ENCODE results near the gene SMIM9. TPM values are rescaled to one million over a fixed set of nuclear protein-coding genes. Genes with fewer than 3 reads are reported as not detected.
A peak's percentile ranks its signal among the peaks of the same experiment; 100 is the strongest.

SMIM9 gene
- total and polyA plus RNA-seq, 9 of the 15 experiments (the other 6 are each of a cell fraction or from before 2014, with no cell fraction given): 0.08 TPM; not detected in 8

DNA sequence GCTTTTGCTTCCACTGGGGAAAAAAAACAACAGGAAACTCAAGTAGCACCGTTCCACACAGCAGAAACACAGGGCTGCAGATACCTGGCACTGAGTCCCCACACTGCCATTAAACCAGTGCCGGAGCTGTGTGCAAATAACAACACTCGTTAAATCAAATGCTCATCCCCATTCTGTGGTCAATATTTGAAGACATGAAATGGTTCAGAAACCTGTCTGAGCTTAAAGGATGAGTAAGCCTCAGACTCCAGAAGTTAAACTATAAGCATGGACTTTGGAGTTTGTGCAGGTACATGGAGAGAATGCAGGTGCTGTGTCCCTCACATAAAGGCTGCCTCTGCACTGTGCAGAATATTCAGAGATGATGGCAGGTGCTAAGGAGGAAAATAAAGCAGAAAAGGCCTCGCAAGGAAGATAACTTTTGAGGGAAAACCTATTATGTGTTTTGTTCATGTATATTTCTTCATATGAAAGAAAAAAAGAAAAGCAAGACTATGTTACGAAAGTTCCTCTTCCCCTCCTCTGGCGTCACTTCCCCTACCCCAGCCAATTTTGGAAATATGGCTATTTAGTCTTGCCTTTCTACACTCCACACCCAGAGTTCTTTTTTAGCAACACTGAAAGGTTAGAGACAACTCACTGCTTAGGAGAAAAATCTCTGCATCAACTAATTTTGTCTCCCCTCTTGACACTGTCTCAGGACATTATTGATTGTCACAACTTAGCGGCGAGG, 33.8 kb downstream of the SMIM9 start (continued):
- TF ChIP-seq SRSF1 (IDR thresholded peaks at IDR 0.05; ENCODE audit: low read depth, low read length) (no peak), ZNF165 (CRISPR knock-in tag; IDR thresholded peaks at IDR 0.05; ENCODE audit: borderline replicate concordance) (no peak), ZBTB1 (CRISPR knock-in tag; IDR thresholded peaks at IDR 0.05; ENCODE audit: borderline replicate concordance, low read depth) (no peak), SMAD3 (CRISPR knock-in tag; conservative IDR thresholded peaks at IDR 0.05) (no peak), ZNF830 (CRISPR knock-in tag; IDR thresholded peaks at IDR 0.05) (no peak)
- TF ChIP-seq, protein P1, sequence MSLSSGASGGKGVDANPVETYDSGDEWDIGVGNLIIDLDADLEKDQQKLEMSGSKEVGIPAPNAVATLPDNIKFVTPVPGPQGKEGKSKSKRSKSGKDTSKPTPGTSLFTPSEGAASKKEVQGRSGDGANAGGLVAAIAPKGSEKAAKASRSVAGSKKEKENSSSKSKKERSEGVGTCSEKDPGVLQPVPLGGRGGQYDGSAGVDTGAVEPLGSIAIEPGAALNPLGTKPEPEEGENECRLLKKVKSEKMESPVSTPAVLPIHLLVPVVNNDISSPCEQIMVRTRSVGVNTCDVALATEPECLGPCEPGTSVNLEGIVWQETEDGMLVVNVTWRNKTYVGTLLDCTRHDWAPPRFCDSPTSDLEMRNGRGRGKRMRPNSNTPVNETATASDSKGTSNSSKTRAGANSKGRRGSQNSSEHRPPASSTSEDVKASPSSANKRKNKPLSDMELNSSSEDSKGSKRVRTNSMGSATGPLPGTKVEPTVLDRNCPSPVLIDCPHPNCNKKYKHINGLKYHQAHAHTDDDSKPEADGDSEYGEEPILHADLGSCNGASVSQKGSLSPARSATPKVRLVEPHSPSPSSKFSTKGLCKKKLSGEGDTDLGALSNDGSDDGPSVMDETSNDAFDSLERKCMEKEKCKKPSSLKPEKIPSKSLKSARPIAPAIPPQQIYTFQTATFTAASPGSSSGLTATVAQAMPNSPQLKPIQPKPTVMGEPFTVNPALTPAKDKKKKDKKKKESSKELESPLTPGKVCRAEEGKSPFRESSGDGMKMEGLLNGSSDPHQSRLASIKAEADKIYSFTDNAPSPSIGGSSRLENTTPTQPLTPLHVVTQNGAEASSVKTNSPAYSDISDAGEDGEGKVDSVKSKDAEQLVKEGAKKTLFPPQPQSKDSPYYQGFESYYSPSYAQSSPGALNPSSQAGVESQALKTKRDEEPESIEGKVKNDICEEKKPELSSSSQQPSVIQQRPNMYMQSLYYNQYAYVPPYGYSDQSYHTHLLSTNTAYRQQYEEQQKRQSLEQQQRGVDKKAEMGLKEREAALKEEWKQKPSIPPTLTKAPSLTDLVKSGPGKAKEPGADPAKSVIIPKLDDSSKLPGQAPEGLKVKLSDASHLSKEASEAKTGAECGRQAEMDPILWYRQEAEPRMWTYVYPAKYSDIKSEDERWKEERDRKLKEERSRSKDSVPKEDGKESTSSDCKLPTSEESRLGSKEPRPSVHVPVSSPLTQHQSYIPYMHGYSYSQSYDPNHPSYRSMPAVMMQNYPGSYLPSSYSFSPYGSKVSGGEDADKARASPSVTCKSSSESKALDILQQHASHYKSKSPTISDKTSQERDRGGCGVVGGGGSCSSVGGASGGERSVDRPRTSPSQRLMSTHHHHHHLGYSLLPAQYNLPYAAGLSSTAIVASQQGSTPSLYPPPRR (CRISPR knock-in tag; IDR thresholded peaks at IDR 0.05; ENCODE audit: borderline replicate concordance): no peak
- TF ChIP-seq, protein P2, sequence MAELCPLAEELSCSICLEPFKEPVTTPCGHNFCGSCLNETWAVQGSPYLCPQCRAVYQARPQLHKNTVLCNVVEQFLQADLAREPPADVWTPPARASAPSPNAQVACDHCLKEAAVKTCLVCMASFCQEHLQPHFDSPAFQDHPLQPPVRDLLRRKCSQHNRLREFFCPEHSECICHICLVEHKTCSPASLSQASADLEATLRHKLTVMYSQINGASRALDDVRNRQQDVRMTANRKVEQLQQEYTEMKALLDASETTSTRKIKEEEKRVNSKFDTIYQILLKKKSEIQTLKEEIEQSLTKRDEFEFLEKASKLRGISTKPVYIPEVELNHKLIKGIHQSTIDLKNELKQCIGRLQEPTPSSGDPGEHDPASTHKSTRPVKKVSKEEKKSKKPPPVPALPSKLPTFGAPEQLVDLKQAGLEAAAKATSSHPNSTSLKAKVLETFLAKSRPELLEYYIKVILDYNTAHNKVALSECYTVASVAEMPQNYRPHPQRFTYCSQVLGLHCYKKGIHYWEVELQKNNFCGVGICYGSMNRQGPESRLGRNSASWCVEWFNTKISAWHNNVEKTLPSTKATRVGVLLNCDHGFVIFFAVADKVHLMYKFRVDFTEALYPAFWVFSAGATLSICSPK (IDR thresholded peaks at IDR 0.05; ENCODE audit: borderline replicate concordance): no peak
- TF ChIP-seq, protein P3, sequence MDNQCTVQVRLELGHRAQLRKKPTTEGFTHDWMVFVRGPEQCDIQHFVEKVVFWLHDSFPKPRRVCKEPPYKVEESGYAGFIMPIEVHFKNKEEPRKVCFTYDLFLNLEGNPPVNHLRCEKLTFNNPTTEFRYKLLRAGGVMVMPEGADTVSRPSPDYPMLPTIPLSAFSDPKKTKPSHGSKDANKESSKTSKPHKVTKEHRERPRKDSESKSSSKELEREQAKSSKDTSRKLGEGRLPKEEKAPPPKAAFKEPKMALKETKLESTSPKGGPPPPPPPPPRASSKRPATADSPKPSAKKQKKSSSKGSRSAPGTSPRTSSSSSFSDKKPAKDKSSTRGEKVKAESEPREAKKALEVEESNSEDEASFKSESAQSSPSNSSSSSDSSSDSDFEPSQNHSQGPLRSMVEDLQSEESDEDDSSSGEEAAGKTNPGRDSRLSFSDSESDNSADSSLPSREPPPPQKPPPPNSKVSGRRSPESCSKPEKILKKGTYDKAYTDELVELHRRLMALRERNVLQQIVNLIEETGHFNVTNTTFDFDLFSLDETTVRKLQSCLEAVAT (IDR thresholded peaks at IDR 0.05): 0 out of 4 replicates have a peak, but pooled peaks of 1 of the 2 experiments have one; percentile 10
- TF ChIP-seq, protein P4, sequence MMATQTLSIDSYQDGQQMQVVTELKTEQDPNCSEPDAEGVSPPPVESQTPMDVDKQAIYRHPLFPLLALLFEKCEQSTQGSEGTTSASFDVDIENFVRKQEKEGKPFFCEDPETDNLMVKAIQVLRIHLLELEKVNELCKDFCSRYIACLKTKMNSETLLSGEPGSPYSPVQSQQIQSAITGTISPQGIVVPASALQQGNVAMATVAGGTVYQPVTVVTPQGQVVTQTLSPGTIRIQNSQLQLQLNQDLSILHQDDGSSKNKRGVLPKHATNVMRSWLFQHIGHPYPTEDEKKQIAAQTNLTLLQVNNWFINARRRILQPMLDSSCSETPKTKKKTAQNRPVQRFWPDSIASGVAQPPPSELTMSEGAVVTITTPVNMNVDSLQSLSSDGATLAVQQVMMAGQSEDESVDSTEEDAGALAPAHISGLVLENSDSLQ (IDR thresholded peaks at IDR 0.05): no peak

All from K562 (cell line).